Aorta (tissue), 5 donors: ENCODE data around the gene DAZAP1. TPM values are rescaled to one million over a fixed set of nuclear protein-coding genes. Genes with fewer than 3 reads are reported as not detected.
"Not testable (repeated sequence)": the region's sequence is repeated elsewhere in the genome, so short reads cannot be mapped to it uniquely, and the experiment has no call there.

Experiments used
- ATAC-seq: fragments of 200-7000 bp; cut with Tn5 transposase; one replicate; pipeline ENCODE4 v1.9.1; 2022; ENCODE audit warnings: moderate library complexity; ENCODE audit not compliant: low FRiP score
- DNase-seq, 2 donors: peaks; one replicate each; pipeline ENCODE4 v3.0.0-alpha.2; 2020
- H3K27ac ChIP-seq, 2 donors: one replicate each; pipeline ENCODE4 v1.5.1; 2013; ENCODE audit warnings: low read length in 2 of 2, mild to moderate bottlenecking in 2 of 2, moderate library complexity in 2 of 2, control low read depth in 1 of 2, inconsistent platforms in 1 of 2, low read depth in 1 of 2
- H3K27me3 ChIP-seq, 2 donors: one replicate each; pipeline ENCODE4 v1.6.1; 2013; ENCODE audit warnings: control low read depth in 1 of 2, low read length in 1 of 2, mild to moderate bottlenecking in 1 of 2, moderate library complexity in 1 of 2; ENCODE audit not compliant: insufficient read depth in 2 of 2, control insufficient read depth in 1 of 2
- H3K36me3 ChIP-seq, 2 donors: one replicate each; pipeline ENCODE4 v1.6.1; 2013; ENCODE audit warnings: control low read depth in 1 of 2, low read length in 1 of 2, mild to moderate bottlenecking in 1 of 2; ENCODE audit not compliant: insufficient read depth in 2 of 2, control insufficient read depth in 1 of 2
- H3K4me1 ChIP-seq, 2 donors: one replicate each; pipeline ENCODE4 v1.6.1; 2013; ENCODE audit warnings: low read length in 2 of 2, control low read depth in 1 of 2, mild to moderate bottlenecking in 1 of 2, moderate library complexity in 1 of 2; ENCODE audit not compliant: insufficient read depth in 2 of 2, control insufficient read depth in 1 of 2
- H3K4me3 ChIP-seq, 2 donors: one replicate each; pipeline ENCODE4 v1.5.1; 2013; ENCODE audit warnings: low read length in 2 of 2, control low read depth in 1 of 2, mild to moderate bottlenecking in 1 of 2
- H3K9me3 ChIP-seq: one replicate; pipeline ENCODE4 v1.6.1; 2013; ENCODE audit warnings: mild to moderate bottlenecking, low read length; ENCODE audit not compliant: control insufficient read depth
- WGBS, 2 donors: extraction: QIAGEN DNeasy Blood & Tissue Kit; methylation state at CpG; one replicate each; pipeline ENCODE4 v1.1.7; 2013; 5-methylcytosine and 5-hydroxymethylcytosine counted together
- intact Hi-C, 2 donors: fragments of 100-400 bp; cut with DNase I; formaldehyde crosslinking; loops; one replicate each; pipeline versions ENCODE4 v1.14.2 to v1.15.0; 2022
- polyA plus RNA-seq, 2 donors: library from polyadenylated mRNA; stranded (reverse); fragments of 200-250 nt; gene quantifications; one replicate each; pipeline ENCODE4 v1.2.3, GENCODE V29; 2013
- total RNA-seq, 2 donors: library from RNA; stranded (reverse); fragmentation: NEBNext Ultra II Directional; extraction: Animal tissue kit (Norgen Biotek cat#: 25700); gene quantifications; one replicate each; pipeline ENCODE4 v1.2.1, GENCODE V29; 2021
- donor health status: healthy with polysubstance abuse.
- donor health status: Bipolar disorder and iron deficiency.
- donor health status: DM: no; HTN: no; CAD: no.
- donor health status: DM: no; HTN: no; CAD: no.
- donor health status: DM: yes; HTN: yes; CAD: no.

The DAZAP1 gene
- total and polyA plus RNA-seq, 4 donors, result 44.8 to 79.0 (median 76.5) TPM

DNA sequence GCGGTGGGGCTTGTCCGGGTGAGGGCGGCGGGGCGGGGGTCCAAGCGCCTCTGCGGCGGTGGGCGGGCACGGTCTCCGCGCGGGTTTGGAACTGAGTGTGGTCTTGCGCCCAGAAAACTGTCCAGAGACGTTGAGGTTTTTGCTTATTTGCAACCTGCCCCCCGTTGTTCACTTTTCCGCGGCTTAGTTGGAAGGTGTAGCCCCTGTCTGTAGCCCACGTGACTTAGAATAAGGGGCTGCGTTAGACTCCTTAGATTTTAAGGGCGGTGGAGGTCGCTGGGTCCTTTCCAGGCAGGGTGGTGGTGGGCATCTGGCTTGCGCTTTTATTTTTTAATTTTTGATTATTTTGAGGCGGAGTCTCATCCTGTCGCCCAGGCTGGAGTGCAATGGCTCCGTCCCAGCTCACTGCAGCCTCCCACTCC lies 31.6 kb downstream of the DAZAP1 start:
- peak overlapping the region; percentile 31 to 82 for H3K4me3 ChIP-seq
- H3K9me3 ChIP-seq, result no peaks in the 10 kb centered on the region
- ATAC-seq (no peak), DNase-seq (no peak)
- intact Hi-C loops, result loop anchor here in 1 of 2 donors (2.0 kb wide), 1 partner anchor 52 kb away; the partner anchor contains the start of genes PCSK4 and REEP6
- 0 to 1% methylated on average over 26 of the region's 26 CpGs for WGBS, 2 donors
- H3K36me3 ChIP-seq, result peaks cover 0 to 4% of the 10 kb centered on the region in 2 donors
- no peaks in the 10 kb centered on the region for H3K4me1 ChIP-seq
- H3K27ac ChIP-seq, result no peak overlapping the region
- no peaks in the 10 kb centered on the region for H3K27me3 ChIP-seq

GRCh38 chr19:1439525-1440417 lies 32.4 kb downstream of the DAZAP1 start:
- not testable (repeated sequence) for H3K4me3 ChIP-seq, ATAC-seq, H3K4me1 ChIP-seq, H3K27ac ChIP-seq, H3K9me3 ChIP-seq, H3K36me3 ChIP-seq, H3K27me3 ChIP-seq, DNase-seq
- intact Hi-C loops, result loop anchor here in 1 of 2 donors (2.0 kb wide), 1 partner anchor 51 kb away; the partner anchor contains the start of genes PCSK4 and REEP6
- WGBS, 2 donors, result 83 to 85% methylated on average over 57 of the region's 57 CpGs

GRCh38 chr19:1440418-1440801 lies 33.0 kb downstream of the DAZAP1 start:
- ATAC-seq, result no peak
- intact Hi-C loops, result no loop called here

DNA sequence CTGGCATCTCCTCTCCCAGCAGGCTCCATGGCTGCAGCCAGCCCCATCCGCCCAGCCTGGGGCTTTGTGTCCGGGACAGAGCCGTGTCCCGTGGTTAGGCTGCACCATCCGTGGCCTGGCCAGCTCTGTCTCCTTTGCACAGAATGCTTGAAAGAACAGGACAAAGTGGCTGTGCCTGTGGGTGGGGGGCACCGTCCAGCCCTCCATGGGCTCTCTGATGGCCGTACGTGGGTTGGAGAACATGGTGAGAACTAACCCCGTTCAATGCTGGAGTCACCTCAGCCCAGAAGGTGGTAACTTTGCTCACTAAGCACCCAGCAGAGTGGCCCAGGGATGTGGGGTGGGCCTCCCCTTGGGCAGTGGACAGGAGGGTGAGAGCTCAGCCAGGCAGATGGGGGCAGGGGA lies 33.6 kb downstream of the DAZAP1 start:
- DNase-seq, result no peak
- intact Hi-C loops, result no loop called here
- no peak for ATAC-seq
- Histone ChIP-seq H3K4me3 (no peak overlapping the region), H3K27ac (no peak overlapping the region), H3K4me1 (no peaks in the 10 kb centered on the region), H3K36me3 (peaks cover 0 to 4% of the 10 kb centered on the region in 2 donors), H3K9me3 (no peaks in the 10 kb centered on the region), H3K27me3 (no peaks in the 10 kb centered on the region)
- 86 to 90% methylated on average over 9 of the region's 9 CpGs for WGBS, 2 donors

More at GRCh38 chr19:1440418-1440801, 33.0 kb downstream of the DAZAP1 start:
- H3K4me3 ChIP-seq, result no peak overlapping the region
- DNase-seq, result no peak
- H3K4me1 ChIP-seq, result no peaks in the 10 kb centered on the region
- WGBS, 2 donors, result 85 to 89% methylated on average over 15 of the region's 15 CpGs
- no peaks in the 10 kb centered on the region for H3K27me3 ChIP-seq
- peaks cover 0 to 4% of the 10 kb centered on the region in 2 donors for H3K36me3 ChIP-seq
- H3K27ac ChIP-seq, result no peak overlapping the region
- H3K9me3 ChIP-seq, result no peaks in the 10 kb centered on the region

GRCh38 chr19:1441677-1442438 lies 34.5 kb downstream of the DAZAP1 start:
- peaks cover 0 to 4% of the 10 kb centered on the region in 2 donors for H3K36me3 ChIP-seq
- intact Hi-C loops, result no loop called here
- H3K27ac ChIP-seq, result no peak overlapping the region
- H3K9me3 ChIP-seq, result no peaks in the 10 kb centered on the region
- no peaks in the 10 kb centered on the region for H3K27me3 ChIP-seq
- no peak for ATAC-seq
- 66 to 76% methylated on average over 25 of the region's 25 CpGs for WGBS, 2 donors
- H3K4me3 ChIP-seq, result no peak overlapping the region
- no peak for DNase-seq
- H3K4me1 ChIP-seq, result no peaks in the 10 kb centered on the region

DNA sequence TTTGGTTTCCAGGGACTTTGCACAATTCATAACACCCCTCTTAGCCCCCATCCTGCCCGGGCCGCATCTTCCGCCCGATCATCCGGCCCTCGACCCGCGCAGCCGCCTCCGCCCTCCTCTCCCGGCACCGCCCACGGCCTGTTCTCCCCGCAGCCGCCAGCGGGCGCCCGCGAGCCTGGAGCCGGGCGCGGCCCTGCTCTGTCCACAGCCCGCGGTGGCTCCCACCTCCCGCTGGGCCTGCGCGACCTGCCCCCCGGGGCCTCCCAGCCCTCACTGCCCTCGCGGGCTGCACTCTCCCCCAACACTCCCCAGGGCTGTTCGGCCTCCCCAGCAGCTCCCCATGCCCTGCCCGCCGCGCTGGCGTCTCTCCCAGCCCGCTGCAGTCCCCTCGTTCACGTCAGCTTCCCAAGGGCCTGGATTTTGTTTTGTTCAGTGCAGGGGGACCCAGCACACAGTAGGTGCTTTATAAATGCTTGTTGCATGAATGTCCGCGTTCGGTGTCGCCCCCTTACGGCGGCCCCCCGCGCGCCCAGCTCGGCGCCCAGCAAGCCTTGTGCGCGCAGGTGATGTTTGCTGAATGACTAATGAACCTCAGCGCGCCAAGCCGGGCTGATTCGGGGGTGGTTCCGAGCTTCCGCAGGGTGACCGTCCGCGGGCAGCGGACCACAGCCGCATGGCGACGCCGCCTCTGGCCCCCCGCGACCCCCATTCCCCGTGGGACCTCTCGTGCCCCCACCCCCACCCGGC lies 38.0 kb downstream of the DAZAP1 start:
- ATAC-seq (peak; percentile 87), DNase-seq (peak; percentile 78 to 90)
- 1 to 2% methylated on average over 44 to 70 of the region's 70 CpGs for WGBS, 2 donors
- intact Hi-C loops, result no loop called here
- Histone ChIP-seq H3K27me3 (no peaks in the 10 kb centered on the region), H3K36me3 (peaks cover 0 to 3% of the 10 kb centered on the region in 2 donors), H3K4me3 (no peak overlapping the region), H3K4me1 (no peaks in the 10 kb centered on the region), H3K9me3 (no peaks in the 10 kb centered on the region), H3K27ac (no peak overlapping the region)

- Histone ChIP-seq H3K4me3 (no peak overlapping the region), H3K36me3 (no peaks in the 10 kb centered on the region), H3K4me1 (no peaks in the 10 kb centered on the region), H3K9me3 (no peaks in the 10 kb centered on the region), H3K27me3 (no peaks in the 10 kb centered on the region), H3K27ac (no peak overlapping the region)
- WGBS, 2 donors, result 1% methylated on average over 44 to 99 of the region's 99 CpGs
- intact Hi-C loops, result no loop called here
- DNase-seq (no peak), ATAC-seq (no peak)
Measured at GRCh38 chr19:1445932-1446712, 38.7 kb downstream of the DAZAP1 start.
